ENCODE data around the gene IQGAP3. TPM values are rescaled to one million over a fixed set of nuclear protein-coding genes. Genes with fewer than 3 reads are reported as not detected.
"Not testable (repeated sequence)": the region's sequence is repeated elsewhere in the genome, so short reads cannot be mapped to it uniquely, and the experiment has no call there.

The IQGAP3 gene
- total RNA-seq, 1 donor from 2014 or later, result 11.2 TPM

- intact Hi-C loops (cut with micrococcal nuclease), result loop anchor here (1.0 kb wide), 1 partner anchor 11 kb away; the partner anchor contains the start of gene GPATCH4
- H3K4me3 Mint-ChIP-seq, result no peak overlapping the region
- no peaks in the 10 kb centered on the region for H3K27me3 Mint-ChIP-seq
Observed at GRCh38 chr1:156590326-156591180, 18.2 kb upstream of the IQGAP3 start.

GRCh38 chr1:156589546-156589945, 17.2 kb upstream of the IQGAP3 start:
- peaks cover 10% of the 10 kb centered on the region for H3K36me3 Mint-ChIP-seq (ENCODE audit: low read depth)
- no peak overlapping the region for H3K27ac Mint-ChIP-seq

More at GRCh38 chr1:156590326-156591180, 18.2 kb upstream of the IQGAP3 start:
- H3K4me1 Mint-ChIP-seq, result peaks cover 19% of the 10 kb centered on the region
- DNase-seq, result peak; percentile 53
- no peaks in the 10 kb centered on the region for H3K9me3 Mint-ChIP-seq
- H3K36me3 Mint-ChIP-seq (ENCODE audit: low read depth), result peaks cover 18% of the 10 kb centered on the region
- H3K27ac Mint-ChIP-seq, result no peak overlapping the region

GRCh38 chr1:156587927-156588326, 15.6 kb upstream of the IQGAP3 start:
- H3K36me3 Mint-ChIP-seq (ENCODE audit: low read depth); DNase-seq; H3K4me3 Mint-ChIP-seq; intact Hi-C loops (cut with micrococcal nuclease); H3K27ac Mint-ChIP-seq; H3K27me3 Mint-ChIP-seq; H3K9me3 Mint-ChIP-seq: not testable (repeated sequence)
- peaks cover 19% of the 10 kb centered on the region for H3K4me1 Mint-ChIP-seq

More at GRCh38 chr1:156589546-156589945, 17.2 kb upstream of the IQGAP3 start:
- no peak overlapping the region for H3K4me3 Mint-ChIP-seq
- intact Hi-C loops (cut with micrococcal nuclease), result no loop called here
- peaks cover 16% of the 10 kb centered on the region for H3K4me1 Mint-ChIP-seq
- DNase-seq, result no peak
- no peaks in the 10 kb centered on the region for H3K27me3 Mint-ChIP-seq
- no peaks in the 10 kb centered on the region for H3K9me3 Mint-ChIP-seq

GRCh38 chr1:156586892-156587477, 14.6 kb upstream of the IQGAP3 start:
- H3K4me3 Mint-ChIP-seq, result no peak overlapping the region
- no peak for DNase-seq
- H3K9me3 Mint-ChIP-seq, result no peaks in the 10 kb centered on the region
- peaks cover 20% of the 10 kb centered on the region for H3K4me1 Mint-ChIP-seq
- no peak overlapping the region for H3K27ac Mint-ChIP-seq
- H3K27me3 Mint-ChIP-seq, result no peaks in the 10 kb centered on the region
- intact Hi-C loops (cut with micrococcal nuclease), result no loop called here
- no peaks in the 10 kb centered on the region for H3K36me3 Mint-ChIP-seq (ENCODE audit: low read depth)

GRCh38 chr1:156586323-156586722, 14.0 kb upstream of the IQGAP3 start:
- Mint-ChIP-seq H3K36me3 (ENCODE audit: low read depth) (no peaks in the 10 kb centered on the region), H3K4me3 (no peak overlapping the region), H3K27ac (no peak overlapping the region), H3K27me3 (no peaks in the 10 kb centered on the region), H3K4me1 (peaks cover 21% of the 10 kb centered on the region), H3K9me3 (no peaks in the 10 kb centered on the region)
- DNase-seq, result no peak
- intact Hi-C loops (cut with micrococcal nuclease), result no loop called here

GRCh38 chr1:156584813-156585212, 12.4 kb upstream of the IQGAP3 start:
- Mint-ChIP-seq H3K4me3 (no peak overlapping the region), H3K27me3 (no peaks in the 10 kb centered on the region), H3K4me1 (peaks cover 13% of the 10 kb centered on the region)

GRCh38 chr1:156583821-156584622, 11.7 kb upstream of the IQGAP3 start:
- DNase-seq, result peak; percentile 93
- Mint-ChIP-seq H3K4me3 (no peak overlapping the region), H3K27ac (peak overlapping the region; percentile 34)

More at GRCh38 chr1:156584813-156585212, 12.4 kb upstream of the IQGAP3 start:
- Mint-ChIP-seq H3K9me3 (no peaks in the 10 kb centered on the region), H3K27ac (no peak overlapping the region), H3K36me3 (ENCODE audit: low read depth) (no peaks in the 10 kb centered on the region)
- intact Hi-C loops (cut with micrococcal nuclease), result loop anchor here (1.0 kb wide), 2 partner anchors 23 to 129 kb away; no protein-coding TSS in a partner anchor
- DNase-seq, result no peak

GRCh38 chr1:156582388-156583017, 10.1 kb upstream of the IQGAP3 start:
- Mint-ChIP-seq H3K36me3 (ENCODE audit: low read depth) (no peaks in the 10 kb centered on the region), H3K27ac (peak overlapping the region; percentile 86), H3K4me3 (peak overlapping the region; percentile 83), H3K4me1 (peaks cover 13% of the 10 kb centered on the region), H3K9me3 (no peaks in the 10 kb centered on the region), H3K27me3 (no peaks in the 10 kb centered on the region)
- intact Hi-C loops (cut with micrococcal nuclease), result no loop called here
- peak; percentile 69 for DNase-seq

More at GRCh38 chr1:156583821-156584622, 11.7 kb upstream of the IQGAP3 start:
- H3K27me3 Mint-ChIP-seq, result no peaks in the 10 kb centered on the region
- peaks cover 13% of the 10 kb centered on the region for H3K4me1 Mint-ChIP-seq
- intact Hi-C loops (cut with micrococcal nuclease), result loop anchor here (1.0 kb wide), 2 partner anchors 24 to 128 kb away; no protein-coding TSS in a partner anchor
- no peaks in the 10 kb centered on the region for H3K36me3 Mint-ChIP-seq (ENCODE audit: low read depth)
- no peaks in the 10 kb centered on the region for H3K9me3 Mint-ChIP-seq

- peaks cover 13% of the 10 kb centered on the region for H3K4me1 Mint-ChIP-seq
- H3K27me3 Mint-ChIP-seq, result no peaks in the 10 kb centered on the region
- peak overlapping the region; percentile 86 for H3K27ac Mint-ChIP-seq
- intact Hi-C loops (cut with micrococcal nuclease), result no loop called here
- no peaks in the 10 kb centered on the region for H3K36me3 Mint-ChIP-seq (ENCODE audit: low read depth)
- peak; percentile 66 for DNase-seq
- H3K4me3 Mint-ChIP-seq, result peak overlapping the region; percentile 83
- H3K9me3 Mint-ChIP-seq, result no peaks in the 10 kb centered on the region
Observed at GRCh38 chr1:156581661-156582387, 9.5 kb upstream of the IQGAP3 start.

GRCh38 chr1:156579472-156579871, 7.1 kb upstream of the IQGAP3 start, which contains the start of gene TTC24:
Gene TTC24 (plus strand): TSS chr1:156579723. CDS start chr1:156581365, 1,642 bp downstream.
- no peaks in the 10 kb centered on the region for H3K9me3 Mint-ChIP-seq
- H3K4me3 Mint-ChIP-seq, result no peak within 1 kb of the TSS
- H3K4me1 Mint-ChIP-seq, result peaks cover 13% of the 10 kb centered on the region
- no peak for DNase-seq
- peaks cover 8% of the 10 kb centered on the region for H3K27me3 Mint-ChIP-seq
- no peaks in the 10 kb centered on the region for H3K36me3 Mint-ChIP-seq (ENCODE audit: low read depth)
- no peak within 1 kb of the TSS for H3K27ac Mint-ChIP-seq
- intact Hi-C loops (cut with micrococcal nuclease), result no loop called here

GRCh38 chr1:156578055-156578454, 5.7 kb upstream of the IQGAP3 start:
- intact Hi-C loops (cut with micrococcal nuclease), result no loop called here
- H3K27me3 Mint-ChIP-seq, result peaks cover 18% of the 10 kb centered on the region
- no peak overlapping the region for H3K27ac Mint-ChIP-seq
- H3K4me3 Mint-ChIP-seq, result no peak overlapping the region
- no peaks in the 10 kb centered on the region for H3K36me3 Mint-ChIP-seq (ENCODE audit: low read depth)
- DNase-seq, result no peak
- no peaks in the 10 kb centered on the region for H3K9me3 Mint-ChIP-seq
- peaks cover 11% of the 10 kb centered on the region for H3K4me1 Mint-ChIP-seq

- peaks cover 11% of the 10 kb centered on the region for H3K4me1 Mint-ChIP-seq
Observed at GRCh38 chr1:156577550-156577949, 5.2 kb upstream of the IQGAP3 start.

More at GRCh38 chr1:156577550-156577949, 5.2 kb upstream of the IQGAP3 start:
- H3K4me3 Mint-ChIP-seq, result no peak overlapping the region
- DNase-seq, result no peak
- no peaks in the 10 kb centered on the region for H3K36me3 Mint-ChIP-seq (ENCODE audit: low read depth)
- intact Hi-C loops (cut with micrococcal nuclease), result no loop called here
- no peaks in the 10 kb centered on the region for H3K9me3 Mint-ChIP-seq
- H3K27me3 Mint-ChIP-seq, result peaks cover 22% of the 10 kb centered on the region
- no peak overlapping the region for H3K27ac Mint-ChIP-seq
